H1 (cell line): ENCODE data around the gene PTPRO. TPM values are rescaled to one million over a fixed set of nuclear protein-coding genes. Genes with fewer than 3 reads are reported as not detected.

Experiments used
- CTCF ChIA-PET: fragments of 300-600 bp; sonication (Branson Sonifier 250); formaldehyde crosslinking; loops from one replicate; lab custom pipeline; 2021; ENCODE audit not compliant: partially characterized antibody; lab: Charles Lee
- POLR2A ChIA-PET: fragments of 300-600 bp; sonication (Branson Sonifier 250); formaldehyde crosslinking; loops from one replicate; lab custom pipeline; 2021; ENCODE audit warnings: inconsistent platforms; ENCODE audit not compliant: partially characterized antibody; lab: Charles Lee
- DNase-seq, 2 experiments: peaks; one replicate each; pipeline versions ENCODE4 v3.0.0 to v3.0.0-alpha.2; 2010 to 2022; ENCODE audit warnings: low spot score in 2 of 2, low read depth in 1 of 2, mixed read lengths in 1 of 2
- FAIRE-seq: peaks from 2 replicates; lab custom pipeline; 2011; peaks lifted over from hg19 to GRCh38; lab: Jason Lieb, UNC
- H2AFZ ChIP-seq: 2 replicates; pipeline ENCODE4 v1.8.1; 2012; ENCODE audit warnings: low read length, inconsistent platforms
- H2AK5ac ChIP-seq: 2 replicates; pipeline ENCODE4 v1.6.1; 2013; ENCODE audit warnings: low read depth, low read length
- H2BK120ac ChIP-seq: replicated peaks from 2 replicates; pipeline ENCODE3; 2013; ENCODE audit warnings: low read depth, low read length, inconsistent platforms
- H2BK12ac ChIP-seq: 2 replicates; pipeline ENCODE4 v1.6.1; 2013; ENCODE audit warnings: low read depth, low read length
- H2BK15ac ChIP-seq: 2 replicates; pipeline ENCODE4 v1.6.1; 2013; ENCODE audit warnings: low read length
- H2BK20ac ChIP-seq: 2 replicates; pipeline ENCODE4 v1.6.1; 2013; ENCODE audit warnings: low read length
- H2BK5ac ChIP-seq: 2 replicates; pipeline ENCODE4 v1.6.1; 2013; ENCODE audit warnings: low read depth, low read length
- H3K14ac ChIP-seq: 2 replicates; pipeline ENCODE4 v1.6.1; 2013; ENCODE audit warnings: inconsistent platforms; ENCODE audit not compliant: insufficient read length
- H3K18ac ChIP-seq: 2 replicates; pipeline ENCODE4 v1.6.1; 2013; ENCODE audit warnings: low read length; ENCODE audit errors: extremely low read depth
- H3K23ac ChIP-seq: 2 replicates; pipeline ENCODE4 v1.6.1; 2013; ENCODE audit warnings: inconsistent platforms; ENCODE audit not compliant: insufficient read length
- H3K23me2 ChIP-seq: 2 replicates; pipeline ENCODE4 v1.6.1; 2013; ENCODE audit warnings: low read depth, low read length
- H3K27ac ChIP-seq: 2 replicates; pipeline ENCODE4 v1.6.1; 2011; ENCODE audit warnings: low read depth, low read length, inconsistent platforms
- H3K27me3 ChIP-seq, 4 experiments: replicated peaks in 1 of 4; 1 replicate in 1 of 4; 2 replicates in 3 of 4; pipeline versions ENCODE4 v1.6.1 to v1.8.1; 2011 to 2013; ENCODE audit warnings: low read length in 3 of 4, mild to moderate bottlenecking in 3 of 4, inconsistent platforms in 2 of 4, mixed read lengths in 2 of 4, moderate library complexity in 1 of 4; ENCODE audit not compliant: control insufficient read depth in 3 of 4, insufficient read depth in 3 of 4; ENCODE audit errors: extremely low read depth in 1 of 4
- H3K36me3 ChIP-seq, 4 experiments: 2 replicates each; pipeline versions ENCODE4 v1.6.1 to v1.8.1; 2011 to 2013; ENCODE audit warnings: mild to moderate bottlenecking in 4 of 4, low read length in 3 of 4, moderate library complexity in 2 of 4, control low read depth in 1 of 4, inconsistent platforms in 1 of 4; ENCODE audit not compliant: insufficient read depth in 4 of 4, control insufficient read depth in 2 of 4
- H3K4ac ChIP-seq: replicated peaks from 2 replicates; pipeline ENCODE3; 2013; ENCODE audit warnings: low read length, low read depth, mixed read lengths, inconsistent platforms; ENCODE audit not compliant: insufficient read length
- H3K4me1 ChIP-seq, 4 experiments: replicated peaks in 1 of 4; 1 replicate in 1 of 4; 2 replicates in 3 of 4; pipeline versions ENCODE4 v1.6.1 to v1.8.1; 2011 to 2013; ENCODE audit warnings: low read length in 3 of 4, inconsistent platforms in 2 of 4, mixed read lengths in 1 of 4; ENCODE audit not compliant: insufficient read depth in 4 of 4, control insufficient read depth in 3 of 4
- H3K4me2 ChIP-seq, 2 experiments: 2 replicates each; pipeline versions ENCODE4 v1.6.1 to v1.8.1; 2011 to 2013; ENCODE audit warnings: low read depth in 2 of 2, low read length in 2 of 2, control low read depth in 1 of 2, inconsistent platforms in 1 of 2, mild to moderate bottlenecking in 1 of 2; ENCODE audit not compliant: insufficient read depth in 1 of 2
- H3K4me3 ChIP-seq, 4 experiments: fragments of 200-600, 300-600 bp in 1 of 4; sonication (generic), shearing (Covaris generic), sonication (Bioruptor Twin) in 1 of 4; 2 replicates each; pipeline versions ENCODE4 v1.5.1 to v1.8.1; 2011 to 2016; ENCODE audit warnings: low read length in 4 of 4, low read depth in 3 of 4, control low read depth in 2 of 4, inconsistent platforms in 2 of 4, mild to moderate bottlenecking in 2 of 4, mixed read lengths in 1 of 4, moderate library complexity in 1 of 4; ENCODE audit not compliant: insufficient read depth in 2 of 4; ENCODE audit errors: extremely low read depth in 1 of 4
- H3K56ac ChIP-seq: replicated peaks from 2 replicates; pipeline ENCODE3; 2013; ENCODE audit warnings: low read depth, mild to moderate bottlenecking, mixed read lengths, low read length, inconsistent platforms; ENCODE audit not compliant: insufficient read length
- H3K79me1 ChIP-seq: 2 replicates; pipeline ENCODE4 v1.6.1; 2013; ENCODE audit warnings: low read depth, low read length, control low read depth
- H3K79me2 ChIP-seq, 2 experiments: 2 replicates each; pipeline versions ENCODE4 v1.6.1 to v1.8.1; 2012 to 2013; ENCODE audit warnings: low read length in 2 of 2, mild to moderate bottlenecking in 2 of 2, inconsistent platforms in 1 of 2; ENCODE audit not compliant: insufficient read depth in 2 of 2, control insufficient read depth in 1 of 2
- H3K9ac ChIP-seq, 4 experiments: replicated peaks in 1 of 4; 1 replicate in 1 of 4; 2 replicates in 3 of 4; pipeline versions ENCODE4 v1.6.1 to v1.8.1; 2011 to 2013; ENCODE audit warnings: low read depth in 3 of 4, low read length in 3 of 4, control low read depth in 2 of 4, mild to moderate bottlenecking in 2 of 4, moderate library complexity in 2 of 4, inconsistent platforms in 1 of 4; ENCODE audit errors: extremely low read depth in 1 of 4
- H3K9me3 ChIP-seq, 2 experiments: 2 replicates each; pipeline versions ENCODE4 v1.6.1 to v1.8.1; 2012 to 2013; ENCODE audit warnings: mild to moderate bottlenecking in 2 of 2, moderate library complexity in 2 of 2, control low read depth in 1 of 2, inconsistent platforms in 1 of 2, low read depth in 1 of 2, low read length in 1 of 2, mixed read lengths in 1 of 2; ENCODE audit not compliant: insufficient read depth in 2 of 2
- H4K20me1 ChIP-seq, 2 experiments: replicated peaks in 1 of 2; 2 replicates each; pipeline versions ENCODE3 to v1.8.1; 2011 to 2013; ENCODE audit warnings: inconsistent platforms in 2 of 2, low read length in 2 of 2, mild to moderate bottlenecking in 1 of 2; ENCODE audit not compliant: insufficient read depth in 2 of 2, control insufficient read depth in 1 of 2
- H4K5ac ChIP-seq: 2 replicates; pipeline ENCODE4 v1.6.1; 2013; ENCODE audit warnings: low read length, low read depth, mixed read lengths, inconsistent platforms; ENCODE audit not compliant: insufficient read length
- H4K8ac ChIP-seq: 2 replicates; pipeline ENCODE4 v1.8.0; 2013; ENCODE audit warnings: mild to moderate bottlenecking, moderate library complexity, low read length, inconsistent platforms; ENCODE audit not compliant: insufficient read depth; ENCODE audit errors: extremely low read depth
- H4K91ac ChIP-seq: replicated peaks from 2 replicates; pipeline ENCODE3; 2013; ENCODE audit warnings: low read length, mixed read lengths, inconsistent platforms; ENCODE audit not compliant: insufficient read length
- BACH1 ChIP-seq: IDR thresholded peaks from 2 replicates; pipeline ENCODE4 v1.6.1; 2012; ENCODE audit warnings: low read length, improper control_type of control experiment
- BCL11A ChIP-seq, 2 experiments: IDR thresholded peaks; one replicate each; pipeline ENCODE4 v1.6.1; 2011; ENCODE audit warnings: low read depth in 2 of 2, low read length in 2 of 2, mild to moderate bottlenecking in 2 of 2
- CBX5 ChIP-seq: fragments of 300-800, 300-1000 bp; sonication (generic); IDR thresholded peaks from 2 replicates; pipeline ENCODE4 v1.7.1; 2016; ENCODE audit warnings: antibody characterized with exemption, low read length, low read depth
- EP300 ChIP-seq, 2 experiments: IDR thresholded peaks; 1 replicate in 1 of 2; 2 replicates in 1 of 2; pipeline ENCODE4 v1.6.1; 2011 to 2012; ENCODE audit warnings: low read depth in 2 of 2, low read length in 2 of 2, mild to moderate bottlenecking in 2 of 2, borderline replicate concordance in 1 of 2, inconsistent platforms in 1 of 2, moderate library complexity in 1 of 2
- MAFK ChIP-seq: IDR thresholded peaks from 2 replicates; pipeline ENCODE4 v1.6.1; 2012; ENCODE audit warnings: low read depth, mild to moderate bottlenecking, improper control_type of control experiment, low read length
- NRF1 ChIP-seq: IDR thresholded peaks from 2 replicates; pipeline ENCODE4 v1.6.1; 2011; ENCODE audit warnings: mild to moderate bottlenecking, low read depth, low read length, improper control_type of control experiment
- TAF7 ChIP-seq: optimal IDR thresholded peaks from 2 replicates; pipeline ENCODE3; 2011; ENCODE audit warnings: low read depth, mild to moderate bottlenecking, inconsistent platforms, low read length, moderate library complexity, borderline replicate concordance
- WGBS, 2 experiments: shearing (Covaris generic) in 1 of 2; methylation state at CpG; one replicate each; pipeline versions ENCODE4 v1.1.6 to v1.1.7; 2013 to 2015; ENCODE audit warnings: low lambda C conversion rate in 2 of 2, mixed read lengths in 2 of 2, inconsistent platforms in 1 of 2, low coverage in 1 of 2, missing lambda C conversion rate in 1 of 2; ENCODE audit not compliant: insufficient replicate concordance in 2 of 2, insufficient coverage in 1 of 2, insufficient read length in 1 of 2; ENCODE audit errors: extremely low coverage in 1 of 2, missing lambda C conversion rate in 1 of 2; 5-methylcytosine and 5-hydroxymethylcytosine counted together
- polyA plus RNA-seq, 7 experiments: library from polyadenylated mRNA; depleted of rRNA in 3 of 7; stranded (reverse) in 5 of 7; unstranded in 2 of 7; fragments of >200 nt in 5 of 7; fragments of 200-250 nt in 2 of 7; gene quantifications; 1 replicate in 5 of 7; 2 replicates in 1 of 7; 4 replicates in 1 of 7; pipeline versions ENCODE4 v1.2.1 to v1.2.3, GENCODE V29; 2011 to 2013; ENCODE audit warnings: missing spikeins in 2 of 7, mixed read lengths in 2 of 7
- total RNA-seq: library from RNA; stranded (reverse); fragmentation: NEBNext Ultra II Directional; extraction: Animal tissue kit (Norgen Biotek cat#: 25700); gene quantifications from 2 replicates; pipeline ENCODE4 v1.2.1, GENCODE V29; 2021

The PTPRO gene
- total and polyA plus RNA-seq, 2 of the 8 experiments (the other 6 are each of a cell fraction or from before 2014, with no cell fraction given) = 0.73 to 1.7 TPM

- Histone ChIP-seq H3K23me2 (0 out of 2 replicates have a peak, but pooled peaks cover 1% of the 10 kb centered on the region), H2BK5ac (no peak overlapping the region), H4K91ac (no peak overlapping the region), H4K20me1 (no peaks in the 10 kb centered on the region), H3K79me1 (no peaks in the 10 kb centered on the region), H3K4ac (no peak overlapping the region), H3K14ac (no peak overlapping the region), H3K79me2 (no peaks in the 10 kb centered on the region), H3K56ac (no peak overlapping the region), H3K4me3 (no peak overlapping the region), H2BK120ac (no peak overlapping the region), H2BK20ac (no peak overlapping the region), H2BK12ac (no peak overlapping the region), H3K18ac (no peak overlapping the region), H3K23ac (no peak overlapping the region), H3K9me3 (no peaks in the 10 kb centered on the region), H2AFZ (no peak overlapping the region), H2AK5ac (no peak overlapping the region), H2BK15ac (no peak overlapping the region), H3K27me3 (no peaks in the 10 kb centered on the region), H3K36me3 (no peaks in the 10 kb centered on the region), H3K4me2 (no peak overlapping the region), H3K4me1 (no peaks in the 10 kb centered on the region), H3K9ac (no peak overlapping the region), H4K8ac (no peak overlapping the region), H4K5ac (no peak overlapping the region), H3K27ac (no peak overlapping the region)
- CTCF ChIA-PET = no interaction called here
- WGBS, 2 experiments = 92% methylated on average over 7 of the region's 7 CpGs; no CpG with 5 or more reads in 1 of the 2 experiments
- POLR2A ChIA-PET = no interaction called here
- no peak for DNase-seq
- TF ChIP-seq CBX5 (no peak), TAF7 (no peak), BCL11A (IDR thresholded peaks at IDR 0.05; ENCODE audit: low read depth in 2 of 2, low read length in 2 of 2) (no peak), MAFK (no peak), NRF1 (no peak), BACH1 (no peak), EP300 (IDR thresholded peaks at IDR 0.05; ENCODE audit: borderline replicate concordance in 1 of 2, low read depth in 2 of 2, low read length in 2 of 2) (no peak)
- no peak for FAIRE-seq
Measured at GRCh38 chr12:15600223-15600935, 278.1 kb downstream of the PTPRO start.
